Stimulated activated CD4-positive, alpha-beta T cell treated with anti-CD3 and anti-CD28 coated beads, Interleukin-2, amount 100 ng/mL, for 4 hours (primary cell): ENCODE measurements around the gene POLD1.

Experiments
- DNase-seq: peaks from one replicate; pipeline ENCODE4 v3.0.0-alpha.2; 2020; ENCODE audit warnings: low read depth

POLD1 gene

DNA sequence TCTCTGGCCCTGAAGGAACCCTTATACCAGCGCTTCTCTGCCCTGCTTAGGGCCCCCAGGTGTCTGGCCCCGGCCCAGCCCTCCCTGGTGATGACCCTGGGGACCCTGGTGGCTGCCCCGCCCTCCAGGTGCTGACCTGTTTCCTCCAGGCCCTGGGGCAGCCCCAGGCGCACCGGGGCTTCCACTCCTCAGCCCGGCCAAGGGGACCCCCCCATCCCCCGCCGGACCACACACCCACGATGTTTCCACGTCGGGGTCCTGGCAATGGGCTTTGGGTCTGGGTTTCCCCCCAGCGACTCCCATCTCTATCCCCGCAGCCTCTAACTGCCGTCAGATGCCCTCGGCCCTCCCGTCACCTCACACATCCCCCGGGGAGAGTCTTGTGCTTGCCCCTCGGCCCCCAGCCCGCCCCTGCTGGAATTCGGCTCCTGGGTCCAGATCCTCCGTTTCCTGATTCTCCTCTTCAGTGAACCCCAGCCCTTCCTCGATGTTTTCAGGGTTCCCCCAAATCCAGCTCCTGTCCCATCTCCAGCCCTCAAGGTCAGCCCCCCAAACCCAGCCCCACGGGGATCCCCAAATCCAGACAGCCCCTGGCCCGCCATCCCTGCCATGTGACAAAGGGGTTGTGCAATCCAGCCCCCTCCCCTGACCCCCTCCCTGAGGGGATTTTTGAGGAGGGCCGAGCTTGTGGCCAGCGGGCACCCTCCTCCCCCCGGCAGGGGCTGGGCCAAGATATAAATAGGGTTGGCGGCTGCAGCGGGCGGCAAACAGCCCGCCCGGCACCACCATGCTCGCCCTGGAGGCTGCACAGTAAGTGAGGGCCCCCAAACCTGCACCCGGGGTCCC, 34.3 kb downstream of the POLD1 start, which contains the start of gene SPIB:
Gene SPIB, plus strand, starts transcription at position 763 of the 846 bp plus-strand sequence. Its CDS starts 25 bp downstream, at position 788.
- DNase-seq = no peak

DNA sequence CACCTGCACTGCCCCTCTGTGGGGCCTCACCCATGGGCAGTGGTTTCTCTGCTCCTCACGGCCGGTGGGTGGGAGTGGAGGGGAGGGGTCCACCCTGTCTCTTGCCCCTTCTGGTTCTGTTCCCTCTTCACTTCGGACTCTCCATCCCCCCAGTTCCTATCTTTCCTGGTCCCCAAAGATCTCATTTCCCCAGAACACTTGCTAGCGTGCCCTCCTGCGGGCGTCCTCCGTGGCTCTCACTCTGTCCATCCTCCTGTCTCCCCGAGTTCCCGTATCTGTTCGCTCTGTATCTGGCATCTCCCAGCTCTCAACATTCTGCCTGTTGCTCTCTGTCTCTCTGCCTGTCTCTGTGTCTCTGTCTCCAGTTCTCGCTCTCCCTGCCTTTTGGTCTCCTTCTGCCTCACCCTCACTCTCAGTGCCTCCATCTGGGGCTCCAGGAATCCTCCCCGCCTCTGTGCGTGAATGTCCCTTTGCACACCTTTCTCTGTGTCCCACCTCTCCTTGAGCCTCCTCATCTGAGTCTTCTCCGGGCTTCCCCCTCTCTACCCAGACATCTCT, 35.0 kb downstream of the POLD1 start:
- no peak for DNase-seq

DNA sequence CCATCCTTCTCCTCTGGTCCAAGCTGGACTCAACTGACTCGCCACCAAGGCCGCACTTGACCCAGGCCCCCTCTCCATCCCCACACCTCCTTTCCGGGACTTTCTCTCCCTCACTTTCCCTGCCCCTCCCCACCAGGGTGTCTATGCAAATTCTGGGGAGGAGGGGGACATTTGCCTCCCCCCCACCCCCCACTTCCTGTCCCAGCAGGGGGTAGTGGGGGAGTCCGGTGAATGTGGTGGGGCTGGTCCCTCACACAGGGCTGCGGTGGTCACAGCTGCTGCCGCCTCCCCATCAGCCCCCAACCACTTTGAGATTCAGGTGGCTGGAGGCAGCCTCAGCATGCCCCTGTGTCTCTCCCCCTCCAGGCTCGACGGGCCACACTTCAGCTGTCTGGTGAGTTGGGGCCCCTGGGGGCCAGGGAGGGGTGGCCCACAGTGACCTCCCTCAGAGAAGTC, 35.5 kb downstream of the POLD1 start:
- DNase-seq = no peak

DNA sequence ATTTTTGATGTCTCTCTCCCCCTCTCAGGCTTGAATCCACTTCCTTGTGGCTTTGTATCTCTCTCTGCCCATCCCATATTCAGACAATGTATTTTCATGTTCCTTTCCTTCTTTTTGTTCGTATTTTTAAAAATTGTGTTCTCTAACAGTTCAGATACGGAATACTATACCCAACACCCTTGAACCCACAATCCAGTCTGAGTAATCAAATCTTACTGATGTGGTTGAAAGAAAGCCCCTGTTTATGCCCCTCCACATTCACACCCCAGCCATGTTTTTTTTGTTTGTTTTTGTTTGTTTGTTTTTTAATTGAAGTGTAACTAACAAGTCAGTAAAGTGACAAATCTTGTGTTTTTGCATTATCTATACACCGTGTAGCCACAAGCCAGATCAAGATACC, 36.0 kb downstream of the POLD1 start:
- no peak for DNase-seq

DNA sequence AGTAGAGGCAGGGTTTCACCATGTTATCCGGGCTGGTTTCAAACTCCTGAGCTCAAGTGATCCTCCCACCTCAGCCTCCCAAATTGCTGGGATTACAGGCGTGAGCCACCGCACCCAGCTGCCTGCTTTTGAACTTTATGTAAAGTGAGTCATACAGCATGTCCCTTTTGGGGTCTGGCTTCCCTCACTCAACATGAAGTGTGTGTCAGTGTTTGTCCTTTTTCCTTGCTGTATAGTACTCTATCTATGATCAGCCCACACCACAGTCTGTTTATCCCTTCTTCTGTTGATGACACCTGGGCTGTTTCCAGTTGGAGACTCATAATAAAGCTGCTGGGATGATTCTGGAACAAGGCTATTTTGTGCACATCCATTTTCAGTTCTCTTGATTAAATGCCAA, 36.7 kb downstream of the POLD1 start:
- DNase-seq = no peak

DNA sequence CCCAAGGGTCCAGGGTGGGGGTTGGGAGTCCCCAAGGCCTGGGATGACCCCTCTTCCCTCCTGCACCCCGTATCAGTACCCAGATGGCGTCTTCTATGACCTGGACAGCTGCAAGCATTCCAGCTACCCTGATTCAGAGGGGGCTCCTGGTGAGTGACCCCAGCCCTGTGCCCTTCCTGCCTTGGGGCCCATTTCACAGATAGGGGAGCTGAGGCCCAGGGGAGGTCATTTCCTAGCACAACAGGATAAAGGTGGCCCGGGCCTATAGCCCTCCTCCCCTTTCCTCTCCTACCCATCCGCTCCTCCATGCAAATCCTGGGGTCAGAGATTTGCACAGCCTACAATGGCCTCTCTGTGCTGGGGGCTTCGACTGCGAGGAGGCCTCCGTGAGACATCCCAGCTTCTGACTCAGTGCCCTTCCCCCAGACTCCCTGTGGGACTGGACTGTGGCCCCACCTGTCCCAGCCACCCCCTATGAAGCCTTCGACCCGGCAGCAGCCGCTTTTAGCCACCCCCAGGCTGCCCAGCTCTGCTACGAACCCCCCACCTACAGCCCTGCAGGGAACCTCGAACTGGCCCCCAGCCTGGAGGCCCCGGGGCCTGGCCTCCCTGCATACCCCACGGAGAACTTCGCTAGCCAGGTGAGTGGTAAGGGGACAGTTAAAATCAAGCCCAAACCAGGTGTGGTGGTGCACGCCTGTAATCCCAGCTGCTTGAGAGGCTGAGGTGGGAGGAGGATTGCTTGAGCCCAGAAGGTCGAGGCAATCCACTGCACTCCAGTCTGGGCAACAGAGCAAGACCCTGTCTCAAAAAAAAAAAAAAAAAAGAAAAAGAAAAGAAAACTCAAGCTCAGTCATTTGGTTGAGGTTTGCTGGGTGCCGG, 38.5 kb downstream of the POLD1 start:
- no peak for DNase-seq

DNA sequence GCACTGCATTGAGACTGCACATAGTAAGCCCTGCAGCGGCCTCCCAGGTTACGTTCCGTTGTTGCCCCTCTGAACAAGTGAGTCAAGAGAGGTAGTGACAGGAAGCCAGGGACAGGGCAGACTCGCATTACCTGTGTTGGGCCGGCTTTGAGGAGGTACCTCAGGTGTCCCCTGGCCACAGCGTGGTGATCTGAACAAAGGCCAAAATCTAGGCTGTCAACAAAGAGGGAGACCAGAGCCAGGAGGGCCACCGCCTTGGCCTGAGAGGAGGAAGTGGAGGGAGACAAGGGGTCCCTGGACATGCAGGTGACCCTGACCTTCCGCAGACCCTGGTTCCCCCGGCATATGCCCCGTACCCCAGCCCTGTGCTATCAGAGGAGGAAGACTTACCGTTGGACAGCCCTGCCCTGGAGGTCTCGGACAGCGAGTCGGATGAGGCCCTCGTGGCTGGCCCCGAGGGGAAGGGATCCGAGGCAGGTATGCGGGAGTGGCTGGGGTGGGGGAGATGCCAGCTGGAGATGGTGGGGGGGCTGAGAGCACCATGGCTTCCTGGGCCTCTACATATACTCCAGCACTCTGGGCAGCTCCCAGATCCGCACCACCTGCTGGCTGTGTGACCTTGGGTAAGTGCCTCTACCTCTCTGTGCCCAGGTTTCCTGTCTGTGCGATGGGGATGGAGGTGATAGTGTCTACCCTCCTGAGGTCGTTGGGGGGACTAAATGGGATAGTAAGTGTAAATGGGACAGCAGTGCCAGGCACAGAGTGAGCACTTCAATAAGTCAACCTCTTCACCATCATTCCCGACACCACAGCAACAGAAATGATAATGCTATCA, 39.3 kb downstream of the POLD1 start:
- DNase-seq = no peak

DNA sequence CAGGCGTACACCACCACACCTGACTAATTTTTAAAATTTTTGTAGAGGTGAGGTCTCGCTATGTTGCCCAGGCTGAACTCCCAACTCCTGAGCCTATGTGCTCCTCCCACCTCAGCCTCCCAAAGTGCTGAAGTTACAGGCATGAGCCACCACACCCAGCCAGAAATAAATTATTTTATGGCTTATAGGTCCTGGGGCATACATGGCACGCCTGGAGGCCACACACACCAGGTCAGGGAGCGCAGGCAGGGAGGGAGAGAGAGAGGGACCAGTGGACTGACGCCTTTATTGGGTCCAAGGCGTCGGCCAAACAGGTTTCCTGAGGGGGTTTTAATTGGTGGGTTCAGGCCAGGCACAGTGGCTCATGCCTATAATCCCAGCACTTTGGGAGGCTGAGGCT, 41.4 kb downstream of the POLD1 start:
- no peak for DNase-seq

DNA sequence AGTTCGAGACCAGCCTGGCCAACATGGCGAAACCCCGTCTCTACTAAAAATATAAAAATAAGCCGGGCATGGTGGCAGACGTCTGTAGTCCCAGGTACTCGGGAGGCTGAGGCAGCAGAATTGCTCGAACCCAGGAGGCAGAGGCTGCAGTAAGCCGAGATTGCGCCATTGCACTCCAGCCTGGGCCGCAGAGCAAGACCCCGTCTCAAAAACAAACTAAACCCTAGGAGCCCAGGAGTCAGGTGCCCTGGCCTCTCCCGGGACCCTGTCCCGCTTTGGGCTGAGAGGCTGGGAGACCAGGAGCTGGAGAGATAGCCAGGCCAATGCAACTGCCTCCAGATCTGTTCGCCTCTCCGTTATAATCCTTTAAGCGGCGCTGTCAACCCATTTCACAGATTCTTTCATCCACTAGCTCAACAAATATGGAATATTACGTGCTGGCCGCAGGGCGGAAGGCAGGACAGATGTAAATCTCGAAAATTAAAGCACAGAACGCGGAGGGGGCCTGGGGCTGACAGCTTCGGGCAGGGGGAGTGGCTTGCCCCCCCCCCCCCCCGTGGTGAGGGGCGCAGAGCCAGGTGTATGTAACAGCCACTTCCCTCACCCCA, 43.3 kb downstream of the POLD1 start:
- no peak for DNase-seq

DNA sequence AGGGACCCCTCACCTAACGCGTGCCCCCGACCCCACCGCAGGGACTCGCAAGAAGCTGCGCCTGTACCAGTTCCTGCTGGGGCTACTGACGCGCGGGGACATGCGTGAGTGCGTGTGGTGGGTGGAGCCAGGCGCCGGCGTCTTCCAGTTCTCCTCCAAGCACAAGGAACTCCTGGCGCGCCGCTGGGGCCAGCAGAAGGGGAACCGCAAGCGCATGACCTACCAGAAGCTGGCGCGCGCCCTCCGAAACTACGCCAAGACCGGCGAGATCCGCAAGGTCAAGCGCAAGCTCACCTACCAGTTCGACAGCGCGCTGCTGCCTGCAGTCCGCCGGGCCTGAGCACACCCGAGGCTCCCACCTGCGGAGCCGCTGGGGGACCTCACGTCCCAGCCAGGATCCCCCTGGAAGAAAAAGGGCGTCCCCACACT, 43.9 kb downstream of the POLD1 start:
- DNase-seq = no peak

DNA sequence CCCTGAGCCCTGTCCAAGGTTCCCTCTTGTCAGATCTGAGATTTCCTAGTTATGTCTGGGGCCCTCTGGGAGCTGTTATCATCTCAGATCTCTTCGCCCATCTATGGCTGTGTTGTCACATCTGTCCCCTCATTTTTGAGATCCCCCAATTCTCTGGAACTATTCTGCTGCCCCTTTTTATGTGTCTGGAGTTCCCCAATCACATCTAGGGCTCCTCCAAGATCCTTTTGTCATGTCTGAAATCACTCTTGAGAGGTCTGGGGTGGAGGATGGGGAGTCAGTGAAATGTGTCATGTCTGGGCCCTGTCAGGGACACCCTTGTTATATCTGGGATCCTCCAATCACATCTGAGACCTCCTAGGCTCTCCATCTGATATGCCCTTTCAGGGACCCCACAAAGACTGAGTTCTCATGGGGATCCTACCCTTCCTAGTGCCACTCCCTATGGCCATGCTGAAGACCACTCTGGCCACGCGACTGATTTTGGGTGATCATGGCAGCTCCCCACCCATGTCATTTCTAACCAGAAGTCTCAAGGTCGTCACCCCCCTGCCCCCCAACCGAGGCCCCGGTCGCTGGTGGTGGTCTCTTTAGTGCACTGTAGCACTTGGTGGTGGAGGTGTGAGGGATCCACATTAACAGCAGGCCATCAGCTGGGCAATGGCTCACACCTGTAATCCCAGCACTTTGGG, 44.8 kb downstream of the POLD1 start:
- no peak for DNase-seq

DNA sequence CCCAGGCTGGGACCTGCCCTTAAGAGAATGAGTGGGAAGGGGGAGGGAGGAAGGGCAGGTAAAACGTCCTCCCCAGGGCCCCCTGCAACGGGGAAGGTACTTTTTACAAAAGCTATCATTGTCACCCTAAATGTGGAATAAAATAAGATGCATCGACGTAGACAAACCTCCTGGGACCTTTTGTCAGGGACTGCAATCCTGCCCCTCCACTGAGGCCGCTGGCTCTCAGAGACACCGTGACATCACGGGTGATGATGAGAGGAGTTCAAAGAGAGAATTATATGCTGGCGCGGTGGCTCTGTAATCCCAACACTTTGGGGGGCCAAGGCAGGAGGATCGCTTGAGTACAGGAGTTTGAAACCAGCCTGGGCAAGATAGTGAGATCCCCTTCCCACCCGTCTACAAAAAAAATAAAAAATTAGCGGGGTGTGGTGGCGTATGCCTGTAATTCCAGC, 46.8 kb downstream of the POLD1 start:
- DNase-seq = no peak

DNA sequence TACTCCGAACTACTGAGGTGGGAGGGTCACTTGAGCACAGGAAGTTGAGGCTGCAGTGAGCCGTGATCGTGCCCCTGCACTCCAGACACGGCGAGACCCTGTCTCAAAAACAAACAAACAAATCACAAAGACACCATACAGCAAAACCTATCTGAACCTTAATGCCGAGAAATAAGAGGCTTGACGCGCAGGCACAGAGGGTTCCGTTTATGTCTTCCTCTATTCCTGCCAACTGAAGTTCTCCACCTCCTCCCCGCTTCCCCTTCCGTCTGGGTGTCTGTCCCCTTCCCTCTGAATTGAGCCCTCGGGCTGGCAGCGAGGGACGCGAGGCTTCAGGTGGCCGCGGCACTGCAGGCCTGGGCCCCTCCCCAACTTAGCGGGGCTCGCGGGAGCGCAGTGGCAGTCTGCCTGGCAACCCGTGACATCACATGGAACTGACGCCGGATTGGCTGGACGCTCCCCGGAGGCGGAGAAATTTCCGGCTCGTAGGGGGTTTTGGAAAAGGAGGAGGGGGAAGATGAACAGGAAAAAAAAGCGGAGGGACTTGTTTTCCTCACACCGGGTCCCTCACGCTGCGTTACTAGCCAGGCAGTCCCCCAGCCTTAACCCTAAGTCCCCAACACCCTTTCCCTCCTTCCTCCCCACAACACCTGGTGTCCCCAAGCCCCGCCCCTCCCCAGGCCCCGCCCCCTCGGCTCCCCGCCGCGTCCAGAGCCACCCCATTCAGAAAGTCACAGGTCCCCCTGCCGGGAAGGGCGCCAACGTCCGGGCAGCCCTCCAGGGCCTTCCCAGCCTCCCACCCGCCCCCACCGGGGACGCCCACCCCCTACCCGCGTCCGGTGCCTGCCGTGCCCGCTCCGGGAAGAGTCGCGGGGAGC, 47.4 kb downstream of the POLD1 start:
- peak; percentile 81 for DNase-seq

DNA sequence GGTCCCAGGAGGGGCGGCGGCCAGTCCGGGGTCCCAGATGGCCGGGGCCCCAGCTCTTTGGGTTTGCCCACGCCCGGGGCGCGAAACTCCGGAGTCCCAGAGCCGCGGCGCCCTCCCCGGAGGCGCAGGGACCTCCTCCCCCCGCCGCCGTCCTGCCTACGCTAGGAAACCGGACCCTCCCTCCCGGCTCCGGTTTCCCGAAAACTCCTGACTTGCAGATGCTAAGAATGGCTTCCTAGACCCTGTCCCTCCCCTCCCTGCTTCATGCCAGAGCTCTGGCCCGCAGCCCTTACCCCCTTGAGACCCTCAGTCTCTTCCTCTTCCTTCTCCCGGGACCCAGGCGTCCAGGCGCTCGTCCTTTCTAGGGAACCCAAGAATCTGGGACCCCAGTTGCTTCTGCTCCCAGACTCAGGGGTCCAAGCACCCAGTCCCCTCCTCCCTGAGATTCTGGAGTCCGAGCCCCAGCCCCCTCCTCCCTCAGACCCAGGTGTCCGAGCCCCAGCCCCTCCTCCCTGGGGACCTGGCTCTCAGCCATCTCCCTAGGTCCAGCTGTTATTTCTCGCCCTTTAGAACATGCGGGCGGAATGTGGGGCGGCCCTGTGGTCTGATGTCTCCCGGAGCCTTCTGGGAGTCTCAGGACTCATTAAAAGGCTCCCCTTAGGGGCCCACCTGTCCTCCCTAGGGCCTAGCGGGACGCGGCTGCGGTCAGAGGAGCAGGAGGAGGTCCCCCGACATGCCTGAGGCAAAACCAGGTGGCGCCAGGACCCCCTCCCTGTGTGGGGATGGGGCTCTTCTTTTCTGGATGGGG, 48.3 kb downstream of the POLD1 start, which contains the start of gene MYBPC2:
Gene MYBPC2, plus strand, starts transcription at position 672 of the 808 bp plus-strand sequence. Its CDS starts 62 bp downstream, at position 734.
- DNase-seq = no peak

DNA sequence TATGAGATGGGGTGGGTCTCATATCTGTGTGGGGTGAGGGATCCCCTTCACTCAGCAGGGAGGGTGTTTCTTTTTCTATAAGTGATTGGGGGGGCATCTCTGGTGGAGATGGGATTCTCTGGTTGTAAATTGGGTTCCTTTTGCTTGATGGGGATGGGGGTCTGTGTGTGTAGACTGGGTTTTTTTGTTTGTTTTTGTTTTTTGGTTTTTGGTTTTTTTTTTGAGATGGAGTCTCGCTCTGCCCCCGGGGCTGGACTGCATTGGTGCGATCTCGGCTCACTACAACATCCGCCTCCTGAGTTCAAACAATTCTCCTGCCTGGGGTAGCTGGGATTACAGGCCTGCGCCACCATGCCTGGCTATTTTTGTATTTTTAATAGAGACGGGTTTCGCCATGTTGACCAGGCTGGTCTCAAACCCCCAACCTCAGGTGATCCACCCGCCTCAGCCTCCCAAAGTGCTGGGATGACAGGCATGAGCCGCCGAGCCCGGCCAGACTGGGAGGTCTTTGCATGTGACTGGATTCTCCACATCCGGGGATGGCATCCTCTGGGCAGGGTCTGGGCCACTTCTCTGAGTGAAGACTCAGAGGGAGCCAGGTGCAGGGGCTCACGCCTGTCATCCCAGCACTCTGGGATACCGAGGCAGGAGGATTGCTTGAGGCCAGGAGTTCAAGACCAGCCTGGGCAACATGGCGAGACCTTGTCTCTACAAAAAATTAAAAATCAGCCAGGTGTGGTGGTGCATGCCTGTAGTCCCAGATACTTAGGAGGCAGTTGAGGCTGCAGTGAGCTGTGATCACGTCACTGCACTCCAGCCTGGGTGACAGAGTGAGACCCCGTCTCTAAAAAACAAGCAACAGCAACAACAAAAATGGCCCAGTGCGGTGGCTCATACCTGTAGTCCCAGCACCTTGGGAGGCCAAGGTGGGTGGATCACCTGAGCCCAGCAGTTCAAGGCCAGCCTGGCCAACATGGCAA, 49.3 kb downstream of the POLD1 start:
- no peak for DNase-seq

DNA sequence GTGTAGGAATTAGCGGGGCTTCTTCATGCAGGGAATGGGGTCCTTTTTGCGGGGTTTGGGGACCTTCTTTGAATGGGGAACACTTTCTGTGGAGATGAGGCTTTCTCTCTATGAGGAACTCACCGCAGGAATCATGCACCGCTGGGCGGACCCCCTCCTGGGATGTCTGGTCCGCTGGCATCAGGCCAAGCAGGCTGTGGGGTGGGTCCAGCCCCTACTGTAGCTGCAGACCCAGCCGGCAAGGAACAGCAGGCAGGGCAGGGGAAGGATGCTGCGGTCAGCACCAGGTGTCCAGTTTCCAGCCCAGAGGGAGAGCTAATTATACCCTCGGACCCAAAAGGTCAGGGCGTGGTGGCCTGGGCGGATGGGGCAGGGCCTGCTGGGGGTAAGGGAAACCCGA, 50.4 kb downstream of the POLD1 start:
- DNase-seq = no peak

DNA sequence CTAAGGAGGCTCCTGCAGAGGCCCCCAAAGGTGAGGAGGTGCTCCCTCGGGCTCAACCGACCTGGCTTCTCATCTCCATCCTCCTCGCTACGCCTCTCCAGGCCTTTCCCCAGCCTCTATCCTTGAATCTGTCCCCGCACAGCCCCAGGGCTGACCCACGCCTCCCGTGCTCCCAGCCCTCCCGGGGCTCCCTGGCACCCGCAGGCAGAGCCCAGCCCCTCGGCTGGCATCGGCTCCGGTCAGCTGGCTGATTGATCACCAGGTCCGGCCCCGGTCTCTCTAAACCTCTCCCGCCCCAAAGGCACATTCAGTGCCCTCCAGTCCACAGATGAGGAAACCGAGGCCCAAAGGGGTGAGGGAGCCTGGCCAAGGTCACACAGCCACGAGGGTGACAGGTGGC, 51.1 kb downstream of the POLD1 start:
- DNase-seq = no peak
